Glutamatergic neuron (in vitro differentiated cells): ENCODE data around the gene HOMER1. TPM values are rescaled to one million over a fixed set of nuclear protein-coding genes. Genes with fewer than 3 reads are reported as not detected.

Source experiments
- DNase-seq: peaks from one replicate; pipeline ENCODE4 v3.0.0; 2022
- H3K27ac Mint-ChIP-seq: one replicate; pipeline ENCODE4 v1.8.0; 2020; ENCODE audit warnings: mild to moderate bottlenecking, mixed read lengths, inconsistent platforms; ENCODE audit not compliant: unreplicated experiment
- H3K27me3 Mint-ChIP-seq: one replicate; pipeline ENCODE4 v1.8.0; 2020; ENCODE audit warnings: mild to moderate bottlenecking, moderate library complexity, mixed read lengths, inconsistent platforms; ENCODE audit not compliant: unreplicated experiment
- H3K36me3 Mint-ChIP-seq: one replicate; pipeline ENCODE4 v1.8.0; 2020; ENCODE audit warnings: mild to moderate bottlenecking, mixed read lengths, inconsistent platforms; ENCODE audit not compliant: unreplicated experiment
- H3K4me1 Mint-ChIP-seq: one replicate; pipeline ENCODE4 v1.8.0; 2020; ENCODE audit warnings: mild to moderate bottlenecking, low read depth, mixed read lengths, inconsistent platforms; ENCODE audit not compliant: unreplicated experiment
- H3K4me3 Mint-ChIP-seq: one replicate; pipeline ENCODE4 v1.8.0; 2020; ENCODE audit warnings: mild to moderate bottlenecking, mixed read lengths, inconsistent platforms; ENCODE audit not compliant: unreplicated experiment
- H3K9me3 Mint-ChIP-seq: one replicate; pipeline ENCODE4 v1.8.0; 2020; ENCODE audit warnings: mild to moderate bottlenecking, moderate library complexity, mixed read lengths, inconsistent platforms; ENCODE audit not compliant: unreplicated experiment
- total RNA-seq: library from RNA; stranded (reverse); fragmentation: NEBNext Ultra II Directional; extraction: Animal tissue kit (Norgen Biotek cat#: 25700); gene quantifications from one replicate; pipeline ENCODE4 v1.2.1, GENCODE V29; 2021; ENCODE audit not compliant: unreplicated experiment
- TF ChIP-seq, protein P1 (sequence below): fragments of 200-600 bp; sonication (generic); IDR thresholded peaks from one replicate; pipeline ENCODE4 v1.5.0; 2021; ENCODE audit not compliant: partially characterized antibody, unreplicated experiment

HOMER1 gene
- total RNA-seq, 1 donor from 2014 or later = 19.7 TPM

DNA sequence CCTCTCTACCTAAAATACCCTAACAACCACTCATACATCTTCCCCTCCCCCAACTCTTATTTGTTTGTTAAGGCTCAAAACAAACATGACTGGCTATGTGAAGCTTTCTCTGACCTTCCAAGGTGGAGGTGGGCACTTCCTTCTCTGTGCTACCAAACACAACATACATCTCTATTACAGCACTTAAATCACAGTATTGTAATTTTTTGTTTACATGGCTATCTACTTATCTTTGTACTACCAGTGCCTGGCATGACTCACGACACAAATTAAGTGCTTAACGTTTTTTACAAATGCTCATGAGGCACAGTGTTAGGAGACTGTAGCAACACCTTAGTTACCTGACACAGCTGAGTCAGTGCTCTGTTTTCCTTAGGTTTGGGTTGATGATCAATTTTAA is 18.6 kb downstream of the HOMER1 start:
- H3K9me3 Mint-ChIP-seq = no peaks in the 10 kb centered on the region
- TF ChIP-seq, protein P1, sequence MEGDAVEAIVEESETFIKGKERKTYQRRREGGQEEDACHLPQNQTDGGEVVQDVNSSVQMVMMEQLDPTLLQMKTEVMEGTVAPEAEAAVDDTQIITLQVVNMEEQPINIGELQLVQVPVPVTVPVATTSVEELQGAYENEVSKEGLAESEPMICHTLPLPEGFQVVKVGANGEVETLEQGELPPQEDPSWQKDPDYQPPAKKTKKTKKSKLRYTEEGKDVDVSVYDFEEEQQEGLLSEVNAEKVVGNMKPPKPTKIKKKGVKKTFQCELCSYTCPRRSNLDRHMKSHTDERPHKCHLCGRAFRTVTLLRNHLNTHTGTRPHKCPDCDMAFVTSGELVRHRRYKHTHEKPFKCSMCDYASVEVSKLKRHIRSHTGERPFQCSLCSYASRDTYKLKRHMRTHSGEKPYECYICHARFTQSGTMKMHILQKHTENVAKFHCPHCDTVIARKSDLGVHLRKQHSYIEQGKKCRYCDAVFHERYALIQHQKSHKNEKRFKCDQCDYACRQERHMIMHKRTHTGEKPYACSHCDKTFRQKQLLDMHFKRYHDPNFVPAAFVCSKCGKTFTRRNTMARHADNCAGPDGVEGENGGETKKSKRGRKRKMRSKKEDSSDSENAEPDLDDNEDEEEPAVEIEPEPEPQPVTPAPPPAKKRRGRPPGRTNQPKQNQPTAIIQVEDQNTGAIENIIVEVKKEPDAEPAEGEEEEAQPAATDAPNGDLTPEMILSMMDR = no peak
- H3K4me3 Mint-ChIP-seq = no peak overlapping the region
- peaks cover 2% of the 10 kb centered on the region for H3K27me3 Mint-ChIP-seq
- H3K36me3 Mint-ChIP-seq = no peaks in the 10 kb centered on the region
- peaks cover 6% of the 10 kb centered on the region for H3K4me1 Mint-ChIP-seq
- no peak for DNase-seq
- H3K27ac Mint-ChIP-seq = no peak overlapping the region

DNA sequence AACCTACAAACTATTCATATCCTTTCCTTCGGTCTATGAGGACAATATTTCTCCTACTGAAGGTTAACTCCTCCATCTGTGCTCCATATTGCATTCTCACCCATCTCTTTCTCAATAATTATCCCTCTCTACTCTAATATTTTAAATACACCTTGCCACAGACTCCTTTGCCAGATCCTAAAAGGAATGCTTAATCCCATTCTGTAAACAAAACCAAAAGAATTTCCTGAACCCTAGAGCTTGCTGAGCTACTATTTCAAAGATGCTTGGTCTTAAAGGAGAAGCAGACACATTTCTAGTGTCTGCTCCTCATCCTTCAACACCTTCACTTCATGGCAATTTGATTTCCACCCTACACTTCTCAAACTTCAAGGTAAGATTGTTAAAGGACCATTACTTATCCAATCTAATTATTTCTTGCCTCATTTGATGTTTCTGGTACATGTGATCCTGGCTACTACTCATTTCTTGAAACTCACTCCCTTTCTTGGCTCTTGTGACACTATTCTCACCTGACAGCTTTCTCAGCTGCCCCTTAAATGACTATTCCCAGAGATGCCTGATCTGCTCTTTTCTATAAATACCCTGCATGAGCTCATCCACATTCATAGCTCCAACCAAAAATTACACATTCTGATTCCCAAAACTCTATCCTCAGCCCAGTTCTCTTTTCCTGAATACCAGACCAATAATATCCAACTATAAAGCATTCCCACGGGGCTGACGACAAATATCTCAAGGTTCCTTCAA is 20.2 kb downstream of the HOMER1 start:
- no peak for DNase-seq
- Mint-ChIP-seq H3K4me1 (no peaks in the 10 kb centered on the region), H3K36me3 (no peaks in the 10 kb centered on the region), H3K9me3 (no peaks in the 10 kb centered on the region), H3K27me3 (peaks cover 2% of the 10 kb centered on the region), H3K27ac (no peak overlapping the region), H3K4me3 (no peak overlapping the region)
- TF ChIP-seq, protein P1 = no peak

DNA sequence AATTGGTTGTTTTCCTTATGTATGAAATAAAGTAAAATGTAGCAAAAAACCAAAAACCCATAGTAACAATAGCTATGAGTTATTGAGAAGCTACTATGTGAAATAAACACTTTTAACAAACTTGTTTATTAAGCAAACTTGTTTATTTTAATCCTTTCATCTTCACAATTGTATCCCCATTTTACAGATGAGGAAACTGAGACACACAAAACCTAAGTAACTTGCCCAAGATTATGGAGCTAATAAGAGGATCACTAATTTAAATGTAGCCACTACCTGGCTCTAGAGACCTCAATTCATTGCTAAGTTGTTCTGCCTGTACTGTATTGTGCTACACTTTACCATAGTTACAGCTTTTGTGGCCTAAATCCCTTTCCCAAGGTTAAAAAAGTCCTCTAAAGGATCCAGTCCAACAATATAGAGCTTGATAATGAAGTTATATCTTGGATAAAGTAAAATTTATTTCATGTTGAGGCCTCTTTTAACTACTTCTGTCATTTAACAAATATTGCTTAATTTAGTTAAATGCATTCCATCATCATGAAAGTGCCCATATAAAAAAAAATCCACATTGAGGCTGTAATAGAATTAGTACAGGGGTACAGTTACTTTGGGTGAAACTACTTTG is 22.1 kb downstream of the HOMER1 start:
- no peak overlapping the region for H3K4me3 Mint-ChIP-seq
- no peak overlapping the region for H3K27ac Mint-ChIP-seq
- no peak for DNase-seq
- TF ChIP-seq, protein P1 = no peak
- H3K4me1 Mint-ChIP-seq = no peaks in the 10 kb centered on the region
- H3K36me3 Mint-ChIP-seq = no peaks in the 10 kb centered on the region
- peaks cover 2% of the 10 kb centered on the region for H3K27me3 Mint-ChIP-seq
- H3K9me3 Mint-ChIP-seq = no peaks in the 10 kb centered on the region

DNA sequence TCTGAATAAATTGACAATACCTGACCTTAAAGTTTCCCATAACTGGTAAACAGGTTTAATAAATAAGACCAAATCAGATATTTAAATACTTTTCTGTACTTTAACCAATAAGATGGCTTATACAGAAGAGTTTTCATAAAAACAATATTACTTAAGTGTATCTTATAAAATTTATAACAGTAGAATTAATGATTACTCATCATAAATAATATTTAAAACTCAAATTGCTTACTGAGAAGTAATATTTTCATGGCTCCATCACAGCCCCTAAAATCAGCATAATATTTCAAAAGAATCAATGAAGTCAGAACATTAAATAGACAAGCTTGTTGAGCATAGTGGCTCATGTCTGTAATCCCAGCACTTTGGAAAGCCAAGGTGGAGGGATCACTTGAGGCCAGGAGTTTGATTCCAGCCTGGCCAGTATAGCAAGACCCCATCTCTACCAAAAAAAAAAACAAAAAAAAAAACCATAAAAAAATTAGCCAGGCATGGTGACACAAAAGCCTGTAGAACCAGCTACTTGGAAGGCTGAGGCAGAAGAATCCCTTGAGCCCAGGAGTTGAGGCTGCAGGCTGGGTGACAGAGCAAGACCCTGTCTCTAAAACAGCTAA is 23.5 kb downstream of the HOMER1 start:
- Mint-ChIP-seq H3K36me3 (no peaks in the 10 kb centered on the region), H3K4me1 (no peaks in the 10 kb centered on the region), H3K9me3 (no peaks in the 10 kb centered on the region), H3K27ac (no peak overlapping the region), H3K4me3 (no peak overlapping the region), H3K27me3 (no peaks in the 10 kb centered on the region)
- TF ChIP-seq, protein P1 = no peak
- DNase-seq = no peak

DNA sequence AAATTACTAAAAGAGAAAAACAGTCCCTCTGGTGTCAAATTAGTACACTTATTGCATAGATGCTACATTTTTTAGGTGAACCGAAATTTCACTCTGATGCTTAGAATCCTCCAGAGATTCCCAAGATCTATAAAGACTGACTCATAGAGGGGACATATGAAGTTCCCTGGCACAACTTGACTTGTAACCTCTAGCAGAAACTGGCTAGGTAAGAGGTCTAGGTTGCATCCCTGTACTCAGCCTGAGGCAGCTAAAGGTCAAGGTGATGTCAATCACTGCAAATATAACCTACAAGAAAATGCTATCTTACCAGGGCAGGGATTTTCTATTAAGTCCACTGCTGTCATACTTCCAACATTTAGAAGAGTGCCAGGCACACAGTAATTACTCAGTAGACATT is 24.2 kb downstream of the HOMER1 start:
- no peaks in the 10 kb centered on the region for H3K9me3 Mint-ChIP-seq
- H3K4me1 Mint-ChIP-seq = no peaks in the 10 kb centered on the region
- no peak for DNase-seq
- H3K4me3 Mint-ChIP-seq = no peak overlapping the region
- no peak overlapping the region for H3K27ac Mint-ChIP-seq
- TF ChIP-seq, protein P1 = no peak
- no peaks in the 10 kb centered on the region for H3K36me3 Mint-ChIP-seq
- no peaks in the 10 kb centered on the region for H3K27me3 Mint-ChIP-seq
